ENCODE data around the gene BPIFB6.
"Not testable (repeated sequence)": the region's sequence is repeated elsewhere in the genome, so short reads cannot be mapped to it uniquely, and the experiment has no call there.

Gene BPIFB6

GRCh38 chr20:33030569-33030968, 879 bp upstream of the BPIFB6 start:
- no peak for DNase-seq (ENCODE audit: low read depth)

- DNase-seq (ENCODE audit: low read depth): no peak
Observed at GRCh38 chr20:33032555-33032954, 1.1 kb downstream of the BPIFB6 start.

DNA sequence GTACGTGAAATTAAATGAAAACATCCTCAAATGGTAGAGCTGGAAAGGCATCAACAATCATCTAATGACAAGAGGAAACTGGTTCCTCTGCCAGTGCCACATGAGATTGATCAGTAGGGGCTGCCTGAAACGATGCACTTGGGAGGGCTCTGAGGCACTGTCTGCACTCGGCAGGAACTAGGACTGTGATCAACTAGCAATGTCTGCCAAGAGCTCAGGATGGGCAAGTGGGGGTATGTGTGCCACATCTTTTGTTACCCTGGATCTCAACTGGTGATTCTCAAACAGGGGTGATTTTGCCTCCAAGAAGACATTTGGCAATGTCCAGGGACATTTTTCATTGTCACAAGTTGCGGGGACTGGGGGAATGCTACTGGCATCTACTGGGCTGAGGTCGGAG, 1.9 kb downstream of the BPIFB6 start:
- no peak for DNase-seq (ENCODE audit: low read depth)

- no peak for DNase-seq (ENCODE audit: low read depth)
Observed at GRCh38 chr20:33034115-33034514, 2.7 kb downstream of the BPIFB6 start.

GRCh38 chr20:33034901-33035492, 3.5 kb downstream of the BPIFB6 start:
- no peak for DNase-seq (ENCODE audit: low read depth)

- no peak for DNase-seq (ENCODE audit: low read depth)
Observed at GRCh38 chr20:33037456-33037855, 6.0 kb downstream of the BPIFB6 start.

- no peak for DNase-seq (ENCODE audit: low read depth)
Observed at GRCh38 chr20:33038243-33038642, 6.8 kb downstream of the BPIFB6 start.

DNA sequence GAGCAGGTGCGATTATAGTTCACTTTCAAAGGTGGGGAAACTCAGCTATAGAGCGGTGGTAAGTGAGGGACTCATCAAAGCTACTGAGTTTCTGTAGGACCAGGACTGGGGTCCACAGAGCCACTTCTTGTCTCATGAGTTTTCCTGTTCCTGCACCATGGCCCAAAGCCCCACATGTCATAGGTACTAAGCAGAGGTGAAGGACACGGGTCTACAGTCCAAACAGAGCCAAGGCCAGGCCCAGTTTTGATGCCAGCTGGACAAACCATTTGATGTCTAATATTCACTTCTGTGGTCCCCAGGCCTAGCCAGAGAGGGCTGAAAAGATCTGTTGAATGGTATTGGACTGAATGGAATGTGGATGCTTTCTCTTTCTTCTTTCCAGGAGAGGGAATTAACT, 11.0 kb downstream of the BPIFB6 start:
- no peak for DNase-seq (ENCODE audit: low read depth)

DNA sequence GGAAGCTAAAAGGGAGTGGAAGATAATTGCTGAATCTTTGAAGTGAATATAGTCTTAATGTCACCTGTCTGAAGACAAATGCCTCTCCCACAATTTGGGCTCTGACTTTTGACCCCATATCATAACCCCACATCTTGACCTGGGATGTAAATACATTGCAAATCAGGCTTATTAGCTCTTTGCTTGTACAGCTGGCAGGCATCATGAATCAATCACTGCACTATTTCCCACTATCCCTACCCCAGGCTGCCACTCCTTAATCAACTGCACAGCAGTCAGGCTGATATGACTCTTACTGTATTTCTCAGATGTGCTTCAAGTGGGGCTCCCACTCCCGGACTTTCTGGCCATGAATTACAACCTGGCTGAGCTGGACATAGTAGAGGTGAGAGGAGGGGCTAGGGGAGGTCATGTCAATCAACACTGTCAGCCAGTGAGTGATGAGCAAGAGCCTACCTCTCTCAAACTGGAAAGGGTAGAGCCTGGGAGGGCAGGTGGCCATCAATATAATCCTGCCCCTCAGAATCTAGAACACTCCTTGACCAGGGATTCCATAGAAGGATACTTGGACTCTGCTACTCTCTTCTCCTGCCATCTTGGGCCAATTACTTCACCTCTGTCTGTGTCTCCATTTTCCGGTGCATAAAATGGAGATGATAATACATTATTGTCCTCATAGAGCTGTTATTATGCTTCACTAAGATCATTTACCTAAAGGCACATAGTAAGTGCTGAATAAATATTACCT, 11.7 kb downstream of the BPIFB6 start:
- DNase-seq (ENCODE audit: low read depth): no peak

DNA sequence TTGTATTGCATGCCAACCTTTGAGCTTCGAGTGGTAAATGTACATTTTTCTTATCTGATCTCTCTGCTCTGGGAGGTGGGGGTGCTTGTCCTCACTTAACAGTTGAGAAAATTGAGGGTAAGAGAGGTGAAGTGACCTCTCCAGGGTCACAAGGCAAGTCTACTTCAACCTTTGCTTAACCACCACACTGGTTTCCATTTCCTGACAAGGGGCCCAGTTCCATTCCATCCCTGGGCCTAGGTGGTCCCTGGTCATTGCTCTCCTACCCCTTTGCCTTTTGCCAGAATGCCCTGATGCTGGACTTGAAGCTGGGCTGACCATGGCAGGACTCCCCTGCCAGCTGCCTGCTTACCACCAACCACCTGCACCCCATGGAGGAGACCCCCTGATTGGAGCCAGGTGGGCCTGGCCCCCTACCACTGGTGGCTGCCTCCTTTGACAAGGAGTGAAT, 12.3 kb downstream of the BPIFB6 start:
- no peak for DNase-seq (ENCODE audit: low read depth)

DNA sequence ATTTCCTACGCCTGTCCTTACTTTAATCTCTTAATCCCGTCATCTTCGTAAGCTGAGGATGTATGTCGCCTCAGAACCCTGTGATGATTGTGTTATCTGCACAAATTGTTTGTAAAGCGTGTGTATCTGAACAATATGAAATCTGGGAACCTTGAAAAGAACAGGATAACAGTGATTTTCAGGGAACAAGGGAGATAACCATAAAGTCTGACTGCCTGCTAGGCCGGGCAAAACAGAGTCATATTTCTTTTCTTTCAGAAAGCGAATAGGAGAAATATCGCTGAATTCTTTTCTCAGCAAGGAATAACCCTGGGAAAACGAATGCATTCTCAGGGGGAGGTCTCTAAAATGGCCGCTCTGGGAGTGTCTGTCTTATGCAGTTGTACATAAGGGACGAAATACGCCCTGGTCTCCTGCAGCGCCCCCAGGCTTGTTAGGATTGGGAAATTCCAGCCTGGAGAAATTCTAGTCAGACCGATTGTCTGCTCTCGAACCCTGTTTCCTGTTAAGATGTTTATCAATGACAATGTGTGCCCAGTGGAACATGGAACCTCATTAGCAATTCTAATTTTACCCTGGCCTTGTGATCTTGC, 13.8 kb downstream of the BPIFB6 start:
- not testable (repeated sequence) for DNase-seq (ENCODE audit: low read depth)

DNA sequence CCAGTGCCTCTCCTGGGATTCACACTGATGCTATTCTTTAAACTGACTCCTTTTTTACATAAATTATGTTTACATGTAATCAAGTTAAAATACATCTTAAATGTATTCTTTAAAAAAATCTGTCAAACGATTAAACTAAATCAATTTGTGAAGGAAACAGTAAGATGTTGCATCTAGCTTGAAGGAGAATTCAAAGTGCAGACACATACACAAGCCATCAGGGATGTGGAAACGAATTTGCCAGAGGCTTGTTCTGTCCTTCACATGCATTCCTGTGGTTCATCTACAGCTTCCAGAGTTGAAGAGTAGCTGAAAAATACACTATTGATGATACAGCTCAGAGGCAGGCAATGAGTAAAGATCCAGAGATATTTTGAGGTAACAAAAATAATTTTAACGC, 15.0 kb downstream of the BPIFB6 start:
- peak; percentile 7 for DNase-seq (ENCODE audit: low read depth)

GRCh38 chr20:33051333-33051732, 19.9 kb downstream of the BPIFB6 start:
- no peak for DNase-seq (ENCODE audit: low read depth)

DNA sequence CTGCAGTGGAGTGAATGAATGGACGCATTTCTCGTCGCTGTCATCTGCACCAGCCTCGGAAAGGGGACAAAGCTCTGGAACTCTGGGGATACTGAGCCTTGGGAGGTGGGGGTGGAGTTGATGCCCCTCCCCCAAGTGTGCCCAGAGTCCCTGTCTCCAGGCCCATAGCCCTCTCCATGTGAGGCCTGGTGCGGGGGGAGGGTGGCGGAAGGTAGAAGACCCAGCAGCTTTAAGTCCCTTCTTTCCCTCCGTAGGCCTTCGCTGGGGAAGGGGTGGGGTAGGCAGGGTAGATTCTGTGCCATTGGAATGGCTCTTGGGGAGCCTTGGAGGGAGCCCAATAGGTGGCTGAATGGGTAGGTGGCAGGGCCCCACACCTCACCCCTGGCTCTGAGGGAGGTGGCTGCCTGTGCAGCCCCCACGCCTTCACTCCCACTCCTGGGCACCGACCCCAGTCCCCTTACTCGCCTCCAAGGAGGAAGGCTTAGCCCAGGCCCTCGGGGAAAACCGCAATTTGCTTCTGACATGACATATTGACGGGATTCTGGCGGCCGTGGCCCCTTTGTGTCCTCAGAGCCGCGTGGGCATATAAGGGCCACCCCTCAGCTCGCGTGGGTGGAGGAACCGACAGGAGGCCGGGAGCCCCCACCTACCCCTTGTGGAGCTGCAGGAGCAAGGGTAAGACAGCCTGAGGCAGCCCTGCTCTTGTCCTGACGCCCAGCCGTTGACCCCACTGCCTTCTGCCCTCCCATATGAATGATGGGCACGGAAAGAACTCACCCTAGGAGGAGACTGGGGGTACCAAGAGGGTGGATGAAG, 22.1 kb downstream of the BPIFB6 start, which contains the start of gene BPIFB3:
Gene BPIFB3, plus strand, starts transcription at position 613 of the 816 bp plus-strand sequence. CDS start 1,533 bp downstream, outside the sequence.
- no peak for DNase-seq (ENCODE audit: low read depth)

DNA sequence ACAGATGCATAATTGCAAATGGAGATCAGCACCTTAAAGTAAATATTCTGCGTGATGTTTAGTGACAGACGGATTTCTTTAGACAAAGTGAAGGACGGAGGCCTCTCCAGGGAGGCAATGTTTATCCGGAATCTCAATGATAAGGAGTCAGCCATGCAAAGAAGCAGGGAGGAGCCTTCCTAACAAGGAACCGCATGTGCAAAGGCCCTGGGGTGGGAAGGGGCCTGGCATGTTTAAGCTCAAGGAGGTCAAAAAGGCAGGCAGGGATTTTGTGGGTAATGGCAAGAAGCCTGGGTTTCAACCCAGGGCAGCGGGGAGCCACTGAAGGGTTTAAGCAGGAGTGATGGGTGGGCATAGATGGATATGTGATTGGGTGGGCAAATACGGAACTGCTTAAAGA, 22.9 kb downstream of the BPIFB6 start:
- DNase-seq (ENCODE audit: low read depth): no peak

GRCh38 chr20:33054791-33055190, 23.3 kb downstream of the BPIFB6 start:
- no peak for DNase-seq (ENCODE audit: low read depth)

DNA sequence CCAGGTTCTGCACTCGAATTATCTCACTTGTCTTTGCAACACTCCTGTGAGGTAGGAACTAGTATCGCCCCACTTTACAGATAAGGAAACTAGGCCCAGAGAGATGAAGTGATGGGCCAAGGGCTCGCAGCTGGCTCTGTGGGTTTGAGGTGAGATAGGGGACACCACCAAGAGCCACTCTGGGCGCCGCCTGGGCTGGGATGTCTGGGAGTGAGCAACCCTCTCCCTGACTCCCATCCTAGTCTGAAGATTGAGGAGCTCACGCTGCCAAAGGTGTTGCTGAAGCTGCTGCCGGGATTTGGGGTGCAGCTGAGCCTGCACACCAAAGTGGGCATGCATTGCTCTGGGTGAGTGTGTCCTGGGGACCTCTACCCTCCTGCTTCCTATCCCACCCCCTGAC, 27.7 kb downstream of the BPIFB6 start:
- DNase-seq (ENCODE audit: low read depth): no peak

DNA sequence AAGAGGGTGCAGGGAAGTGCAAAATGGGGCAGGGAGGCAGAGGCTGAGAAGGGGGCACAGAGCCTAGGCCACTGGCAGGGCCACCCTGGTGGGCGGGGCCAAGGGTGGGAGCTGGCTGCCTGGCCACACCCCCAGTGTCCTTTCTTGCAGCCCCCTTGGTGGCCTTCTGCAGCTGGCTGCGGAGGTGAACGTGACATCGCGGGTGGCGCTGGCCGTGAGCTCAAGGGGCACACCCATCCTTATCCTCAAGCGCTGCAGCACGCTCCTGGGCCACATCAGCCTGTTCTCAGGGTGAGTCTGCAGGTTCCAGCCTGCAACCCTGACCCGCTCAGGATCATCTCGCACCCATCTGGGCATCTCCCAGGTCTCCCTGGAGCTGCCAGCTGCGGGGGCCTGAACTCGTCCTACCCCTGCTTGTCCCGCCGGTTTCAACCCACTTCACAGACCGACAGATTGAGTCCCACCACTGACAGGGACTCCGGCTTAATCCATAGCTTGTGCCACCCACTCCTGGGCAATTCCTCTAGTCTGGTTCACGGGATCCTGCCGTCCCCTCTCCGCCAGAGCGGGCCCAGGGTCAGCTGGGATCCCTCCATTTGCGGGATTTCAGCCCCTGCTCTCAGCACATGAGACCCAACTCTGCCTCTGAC, 28.4 kb downstream of the BPIFB6 start:
- no peak for DNase-seq (ENCODE audit: low read depth)

DNA sequence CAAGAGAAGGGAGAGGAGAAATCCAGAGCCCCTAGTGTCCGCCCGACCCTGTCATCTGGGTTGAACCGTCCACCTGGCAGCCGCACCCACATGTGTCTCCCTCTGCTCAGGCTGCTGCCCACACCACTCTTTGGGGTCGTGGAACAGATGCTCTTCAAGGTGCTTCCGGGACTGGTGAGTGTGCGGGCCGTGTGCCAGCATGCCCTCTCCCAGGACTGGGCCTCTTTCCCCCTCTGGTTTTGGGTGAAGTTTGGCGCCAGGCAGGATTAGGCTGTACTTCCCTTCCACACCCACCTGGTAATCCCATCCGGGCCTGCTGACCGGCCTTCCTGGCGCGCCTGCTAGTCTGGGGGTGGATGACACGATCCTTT, 30.2 kb downstream of the BPIFB6 start:
- DNase-seq (ENCODE audit: low read depth): no peak

DNA sequence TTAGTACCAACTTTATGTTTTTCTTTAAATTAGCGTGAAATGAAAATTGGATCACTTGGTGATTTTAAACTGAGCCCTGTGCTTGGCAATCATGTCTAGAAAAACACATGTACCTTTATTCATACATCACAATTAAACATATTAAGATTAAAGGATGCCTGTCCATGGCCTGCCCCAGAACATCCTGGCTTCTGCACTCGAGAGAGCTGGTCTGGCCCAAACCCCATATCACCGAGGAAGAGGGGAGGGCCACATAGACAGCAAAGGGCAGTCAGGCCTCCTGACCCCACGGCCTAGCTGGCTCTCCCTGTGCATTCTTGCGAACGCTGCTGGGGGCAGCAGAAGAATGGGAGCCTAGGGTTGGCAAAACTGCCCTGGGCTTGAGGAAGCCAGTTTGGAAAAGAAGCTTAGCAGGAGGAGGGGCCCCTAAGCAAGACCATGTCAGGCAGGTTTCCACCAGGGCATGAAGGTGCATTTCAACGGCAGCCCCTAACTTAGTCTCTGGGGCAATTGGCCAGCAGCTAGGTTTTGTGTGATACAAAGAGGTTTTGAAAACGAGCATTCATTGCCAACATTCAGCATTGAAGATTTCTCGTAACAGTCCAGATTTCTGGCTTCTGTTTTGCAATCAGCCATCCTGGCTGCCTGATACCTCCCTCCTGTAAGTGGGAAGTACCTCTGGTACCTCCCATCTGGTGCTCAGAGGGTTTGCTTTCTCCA, 30.8 kb downstream of the BPIFB6 start:
- no peak for DNase-seq (ENCODE audit: low read depth)

DNA sequence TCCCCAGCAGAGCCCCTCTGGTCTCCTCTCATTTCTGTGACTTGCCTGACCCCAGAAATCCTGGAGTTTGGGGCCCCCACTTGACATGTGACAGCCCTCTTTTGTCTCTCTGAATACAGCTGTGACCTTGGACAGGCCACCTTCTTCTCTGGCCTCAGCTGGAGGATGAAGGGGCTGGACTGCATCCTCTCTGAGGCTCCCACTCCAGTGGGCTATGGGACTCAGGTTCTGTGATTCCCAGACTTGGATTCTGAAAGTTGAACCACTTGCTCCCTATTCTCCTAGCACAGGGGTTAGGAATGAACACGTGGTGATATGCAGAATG, 31.3 kb downstream of the BPIFB6 start:
- DNase-seq (ENCODE audit: low read depth): no peak

DNA sequence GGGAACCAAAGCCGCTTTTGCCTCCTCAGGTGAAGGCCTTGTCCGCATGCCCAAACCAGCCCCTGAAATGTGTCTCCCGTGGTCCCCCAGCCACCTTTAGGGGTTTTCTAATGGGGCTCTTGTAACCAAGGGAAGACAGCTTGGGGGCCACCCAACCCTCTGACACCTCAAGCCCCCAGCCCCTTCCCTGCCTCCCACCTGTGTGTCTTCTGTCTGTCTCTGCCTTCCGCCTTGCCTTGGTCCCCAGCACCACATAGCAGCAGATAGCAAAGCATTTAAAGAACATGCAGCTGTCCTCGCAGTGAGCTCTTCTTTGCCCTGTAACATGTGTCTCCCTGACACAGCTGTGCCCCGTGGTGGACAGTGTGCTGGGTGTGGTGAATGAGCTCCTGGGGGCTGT, 31.8 kb downstream of the BPIFB6 start:
- no peak for DNase-seq (ENCODE audit: low read depth)

All from ELR (cell line).